ENCODE results near the gene CCL25. TPM values are rescaled to one million over a fixed set of nuclear protein-coding genes. Genes with fewer than 3 reads are reported as not detected.

Gene CCL25
- total and polyA plus RNA-seq, 9 of the 15 experiments (the other 6 are each of a cell fraction or from before 2014, with no cell fraction given): 0.15 TPM; not detected in 8

DNA sequence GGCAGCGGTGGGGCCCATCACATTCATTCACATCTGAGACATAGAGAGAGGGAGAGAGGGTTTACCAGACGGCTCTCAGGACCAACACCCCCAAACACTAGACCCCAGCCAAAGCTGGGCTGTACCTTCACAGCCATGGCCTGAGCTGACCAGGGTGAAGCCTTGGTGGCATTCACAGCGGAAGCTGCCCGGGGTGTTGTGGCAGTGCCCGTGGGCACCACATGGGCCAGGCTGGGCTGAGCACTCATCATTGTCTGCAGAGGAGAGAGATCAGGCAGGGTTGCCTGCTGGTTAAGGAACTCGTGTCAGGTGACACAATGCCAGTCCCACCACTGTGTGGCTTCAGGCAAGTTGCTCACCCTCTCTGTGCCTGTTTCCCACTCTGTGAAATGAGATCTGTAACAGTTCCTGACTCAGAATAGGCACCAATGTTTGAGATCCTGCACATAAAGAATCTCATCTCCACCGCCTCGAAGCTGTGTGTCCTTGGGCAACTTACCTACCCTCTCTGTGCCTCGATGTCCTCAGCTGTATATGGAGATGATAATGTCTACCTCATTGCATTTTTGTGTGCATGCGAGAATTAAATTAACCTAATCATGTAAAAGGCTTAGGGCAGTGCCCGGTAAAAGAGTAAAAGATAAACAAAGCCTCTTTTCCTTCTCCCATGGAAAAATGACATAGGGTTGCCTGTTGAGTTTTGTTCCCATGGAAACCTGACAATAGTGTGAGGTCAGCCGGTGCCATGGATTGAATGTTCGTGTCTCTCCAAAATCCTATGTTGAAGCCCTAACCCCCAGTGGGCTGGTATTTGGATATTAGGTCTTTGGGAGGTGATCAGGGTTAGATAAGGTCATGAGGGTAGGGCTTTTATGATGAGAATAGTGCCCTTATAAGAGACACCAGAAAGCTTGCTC lies 22.9 kb downstream of the CCL25 start (continued):
- no peak for TF ChIP-seq ZBTB33 (CRISPR knock-in tag; IDR thresholded peaks at IDR 0.05)
- TF ChIP-seq FUS (optimal IDR thresholded peaks at IDR 0.05; ENCODE audit: low read depth, low read length): no peak
- no peak for TF ChIP-seq CREB5 (CRISPR knock-in tag; IDR thresholded peaks at IDR 0.05)
- no peak for TF ChIP-seq CEBPZ (IDR thresholded peaks at IDR 0.05; ENCODE audit: borderline replicate concordance, low read depth, low read length)
- TF ChIP-seq CBFA2T2 (conservative IDR thresholded peaks at IDR 0.05): no peak
- TF ChIP-seq TAF15 (IDR thresholded peaks at IDR 0.05; ENCODE audit: low read depth, low read length): no peak
- TF ChIP-seq DDX20 (tag; IDR thresholded peaks at IDR 0.05; ENCODE audit: low read depth): no peak
- TF ChIP-seq, protein P1, sequence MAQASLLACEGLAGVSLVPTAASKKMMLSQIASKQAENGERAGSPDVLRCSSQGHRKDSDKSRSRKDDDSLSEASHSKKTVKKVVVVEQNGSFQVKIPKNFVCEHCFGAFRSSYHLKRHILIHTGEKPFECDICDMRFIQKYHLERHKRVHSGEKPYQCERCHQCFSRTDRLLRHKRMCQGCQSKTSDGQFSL (CRISPR knock-in tag; IDR thresholded peaks at IDR 0.05): no peak
- TF ChIP-seq, protein P1 (tag; IDR thresholded peaks at IDR 0.05): no peak
- TF ChIP-seq, protein P2, sequence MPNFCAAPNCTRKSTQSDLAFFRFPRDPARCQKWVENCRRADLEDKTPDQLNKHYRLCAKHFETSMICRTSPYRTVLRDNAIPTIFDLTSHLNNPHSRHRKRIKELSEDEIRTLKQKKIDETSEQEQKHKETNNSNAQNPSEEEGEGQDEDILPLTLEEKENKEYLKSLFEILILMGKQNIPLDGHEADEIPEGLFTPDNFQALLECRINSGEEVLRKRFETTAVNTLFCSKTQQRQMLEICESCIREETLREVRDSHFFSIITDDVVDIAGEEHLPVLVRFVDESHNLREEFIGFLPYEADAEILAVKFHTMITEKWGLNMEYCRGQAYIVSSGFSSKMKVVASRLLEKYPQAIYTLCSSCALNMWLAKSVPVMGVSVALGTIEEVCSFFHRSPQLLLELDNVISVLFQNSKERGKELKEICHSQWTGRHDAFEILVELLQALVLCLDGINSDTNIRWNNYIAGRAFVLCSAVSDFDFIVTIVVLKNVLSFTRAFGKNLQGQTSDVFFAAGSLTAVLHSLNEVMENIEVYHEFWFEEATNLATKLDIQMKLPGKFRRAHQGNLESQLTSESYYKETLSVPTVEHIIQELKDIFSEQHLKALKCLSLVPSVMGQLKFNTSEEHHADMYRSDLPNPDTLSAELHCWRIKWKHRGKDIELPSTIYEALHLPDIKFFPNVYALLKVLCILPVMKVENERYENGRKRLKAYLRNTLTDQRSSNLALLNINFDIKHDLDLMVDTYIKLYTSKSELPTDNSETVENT (CRISPR knock-in tag; IDR thresholded peaks at IDR 0.05): no peak
- TF ChIP-seq ZNF57 (CRISPR knock-in tag; IDR thresholded peaks at IDR 0.05): no peak
- TF ChIP-seq E2F6 (IDR thresholded peaks at IDR 0.05; ENCODE audit: borderline replicate concordance in 1 of 2, extremely low read depth in 1 of 2, insufficient read depth in 1 of 2, insufficient read length in 1 of 2, low read depth in 1 of 2, low read length in 1 of 2, poor library complexity in 1 of 2, severe bottlenecking in 1 of 2): no peak
- no peak for TF ChIP-seq MTA1 (IDR thresholded peaks at IDR 0.05; ENCODE audit: borderline replicate concordance)
- peak; percentile 73; the same call in 1 of the 2 replicates for TF ChIP-seq ADNP (tag; IDR thresholded peaks at IDR 0.05)
